Stimulated activated CD4-positive, alpha-beta T cell treated with anti-CD3 and anti-CD28 coated beads, Interleukin-2, amount 100 ng/mL, for 4 hours (primary cell): ENCODE data around the gene GPSM1.

Experiments
- DNase-seq: peaks from one replicate; pipeline ENCODE4 v3.0.0-alpha.2; 2020; ENCODE audit warnings: low read depth

Gene GPSM1

DNA sequence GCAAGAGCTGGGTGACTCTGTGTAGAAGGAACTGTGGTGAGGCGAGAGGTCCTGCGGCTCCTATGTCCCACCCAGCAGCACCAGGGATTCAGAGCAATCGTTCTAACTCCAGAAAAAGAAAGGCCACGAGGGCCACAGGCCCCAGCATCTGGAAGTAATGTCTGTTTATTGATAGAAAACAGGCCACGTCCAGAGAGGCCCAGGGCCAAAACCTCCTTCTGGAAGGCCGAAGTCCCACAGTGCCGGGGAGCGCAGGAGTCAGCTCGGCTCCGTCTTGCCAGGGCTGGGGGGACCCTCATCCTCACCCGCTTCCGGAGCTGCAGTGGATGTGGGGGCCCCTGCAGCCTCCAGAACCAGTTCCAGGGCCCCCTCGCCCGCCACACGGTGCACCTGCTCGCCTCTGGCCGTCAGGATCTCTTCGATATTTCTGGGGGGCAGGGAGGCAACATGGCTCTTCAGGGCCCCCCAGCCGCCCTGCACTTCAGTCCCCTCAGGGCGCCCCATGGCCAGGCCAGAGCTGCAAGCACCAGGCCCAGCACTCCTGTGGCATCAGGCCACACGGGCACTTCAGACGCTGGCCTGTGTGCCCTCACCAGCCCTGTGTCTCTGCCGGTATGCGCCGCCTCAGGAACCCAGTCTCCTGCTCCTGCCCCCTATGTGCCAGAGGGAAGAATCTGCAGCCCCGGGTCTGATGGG lies 34.6 kb downstream of the GPSM1 start:
- no peak for DNase-seq

DNA sequence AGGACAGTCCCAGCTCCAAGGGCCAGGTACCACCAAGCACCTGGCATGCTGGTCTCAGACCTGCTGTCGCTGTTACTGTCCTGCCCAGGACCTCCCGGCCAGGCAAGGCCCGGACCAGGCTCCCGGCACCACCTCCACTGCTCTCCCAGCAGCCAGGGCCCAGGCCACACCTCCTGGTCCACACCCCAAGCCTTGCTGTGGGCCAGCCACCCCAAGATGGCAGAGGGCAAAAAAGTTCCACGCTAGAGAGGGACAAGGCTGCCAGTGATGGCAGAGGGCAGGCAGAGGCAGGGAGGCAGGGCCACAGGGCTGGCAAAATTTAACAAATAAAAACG lies 35.1 kb downstream of the GPSM1 start:
- no peak for DNase-seq

DNA sequence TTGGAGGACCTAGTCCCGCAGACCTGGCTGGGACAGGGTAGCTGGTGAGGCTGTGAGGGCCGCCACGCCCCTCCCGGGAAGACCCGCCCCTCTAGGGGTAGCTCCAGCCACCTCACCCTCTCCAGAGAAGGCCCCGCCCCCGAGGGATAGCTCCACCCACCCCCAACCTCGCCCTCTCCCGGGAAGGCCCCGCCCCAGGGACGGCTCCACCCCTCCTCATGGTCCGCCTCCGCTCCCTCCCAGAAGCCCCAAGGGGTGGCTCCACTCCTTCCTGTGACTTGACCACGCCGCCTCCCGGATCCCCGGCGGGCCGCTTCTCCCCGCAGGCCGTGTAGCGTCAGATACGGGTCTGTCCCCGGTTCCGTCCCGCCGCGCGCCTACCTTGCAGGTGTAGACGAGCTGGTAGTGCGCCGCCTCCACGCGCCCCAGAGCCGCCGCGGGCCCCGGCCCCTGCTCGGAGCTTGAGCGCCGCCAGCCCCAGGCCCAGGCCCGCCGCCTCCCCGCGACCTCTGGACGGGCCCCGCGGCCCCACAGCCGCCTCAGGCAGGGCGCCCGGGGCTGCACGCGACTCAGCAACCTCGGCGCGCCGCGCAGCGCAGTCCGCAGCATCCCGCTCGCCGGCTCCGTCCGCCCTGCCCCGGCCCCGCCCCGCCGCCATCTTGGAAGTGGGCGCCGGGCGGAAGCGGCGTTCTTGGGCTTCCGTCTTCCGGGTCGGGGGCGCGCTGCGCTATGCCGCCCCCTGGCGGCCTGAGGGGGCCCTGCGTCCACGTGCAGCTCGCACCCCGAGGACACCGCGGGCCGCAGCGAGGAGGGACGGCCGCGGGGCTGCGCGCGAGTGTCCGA lies 36.0 kb downstream of the GPSM1 start, which contains the start of gene DNLZ:
Gene DNLZ (minus strand): TSS at position 639 of the 843 bp plus-strand sequence. CDS start 30 bp downstream, at position 609.
- peak; percentile 94 for DNase-seq

DNA sequence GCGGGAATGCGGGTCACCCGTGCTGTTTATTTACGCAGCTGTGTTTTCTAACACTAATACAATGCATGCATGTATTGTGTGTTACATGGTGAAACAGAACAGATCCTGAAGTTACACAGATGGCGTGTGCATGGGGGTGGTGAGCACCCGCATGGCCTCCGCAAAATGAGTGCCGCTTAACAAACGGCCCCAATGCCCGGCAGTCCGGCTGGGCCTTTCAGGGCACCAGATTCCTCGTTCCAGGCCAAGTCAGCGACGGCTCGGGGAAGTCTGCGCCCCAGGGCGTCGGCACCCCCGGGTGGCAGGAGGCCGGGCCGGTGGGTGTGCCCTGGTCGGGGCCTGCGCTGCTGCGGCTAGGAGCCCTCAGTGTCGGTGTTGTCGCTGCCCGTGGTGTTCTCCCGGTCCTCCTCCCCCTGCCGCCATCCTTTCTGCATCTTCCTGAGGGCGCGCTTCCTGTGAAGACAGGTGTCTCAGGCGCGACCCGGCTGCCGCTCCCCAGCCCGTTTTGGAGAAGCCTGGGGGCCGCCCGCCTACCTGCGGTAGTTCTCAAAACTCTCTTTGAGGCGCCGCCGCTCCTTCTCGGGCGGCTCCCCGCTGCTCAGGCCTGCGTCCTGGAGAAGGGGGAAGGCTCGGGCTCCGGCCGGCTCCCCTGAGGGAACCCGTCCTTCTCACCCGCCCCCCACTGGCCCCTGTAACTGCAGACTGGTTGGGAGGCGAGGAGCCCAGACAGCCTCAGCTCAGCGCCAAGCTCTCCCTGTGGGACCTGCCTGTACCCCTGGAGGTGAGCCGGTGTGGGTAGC lies 36.8 kb downstream of the GPSM1 start:
- no peak for DNase-seq

DNA sequence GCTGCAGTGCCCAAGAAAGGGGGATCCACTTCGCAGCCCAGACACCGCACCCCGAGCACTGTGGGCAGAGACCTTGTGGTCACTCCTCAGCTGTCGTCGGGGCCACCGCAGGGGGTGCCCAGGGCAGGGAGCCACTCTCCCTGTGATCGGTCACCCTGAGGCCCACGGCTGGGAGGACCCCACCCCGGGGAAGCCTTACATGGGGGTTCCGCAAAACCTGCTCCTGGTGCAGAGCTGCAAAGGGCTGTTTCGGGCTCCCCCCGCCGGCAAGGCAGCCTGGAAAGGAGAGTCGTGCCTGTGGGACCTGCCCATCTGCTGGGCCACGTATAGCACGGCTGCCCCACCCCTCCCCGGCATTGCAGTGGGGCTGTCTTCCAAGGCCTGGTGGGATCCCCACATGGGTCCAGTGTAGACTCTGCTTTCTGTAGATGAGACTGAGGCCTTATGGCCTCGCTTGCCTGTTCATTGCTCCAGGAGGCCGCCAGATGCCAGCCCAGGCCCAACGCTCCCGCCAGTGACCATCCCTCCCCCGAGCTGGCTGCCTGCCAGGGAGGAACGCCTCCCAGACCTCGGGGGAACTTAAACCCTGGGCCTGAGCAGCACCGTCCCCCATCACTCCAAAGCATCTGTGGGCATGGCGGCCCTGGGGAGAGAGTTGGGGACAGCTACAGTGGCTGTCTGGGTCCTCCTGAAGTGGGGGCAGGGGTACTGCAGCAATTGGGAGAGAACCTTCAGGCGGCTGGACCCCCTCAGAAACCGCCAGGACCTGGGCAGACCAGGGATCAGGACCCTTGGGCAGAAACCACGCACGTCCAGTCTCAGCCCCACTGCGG lies 37.8 kb downstream of the GPSM1 start:
- no peak for DNase-seq

DNA sequence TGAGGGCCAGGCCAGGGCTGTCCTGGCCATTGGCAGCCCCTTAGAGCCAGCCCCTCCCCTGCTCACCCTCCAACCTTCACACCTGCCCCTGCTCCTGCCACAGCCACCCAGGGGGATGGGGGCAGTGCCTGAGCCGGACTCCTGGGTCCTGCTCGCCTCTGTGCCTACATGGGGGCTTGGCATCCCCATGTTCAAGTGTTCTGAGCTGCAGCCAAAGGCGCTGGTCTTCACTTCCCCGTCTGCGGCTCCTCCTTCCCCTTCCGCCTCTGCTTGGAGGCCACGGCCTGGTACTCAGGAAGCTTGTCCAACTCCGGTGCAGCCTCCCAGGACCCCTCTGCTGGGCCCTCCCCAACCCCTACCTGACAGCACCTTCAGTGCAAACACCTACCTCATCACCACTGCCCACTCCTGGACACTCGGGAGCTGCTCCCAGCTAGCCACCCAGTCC lies 38.5 kb downstream of the GPSM1 start:
- no peak for DNase-seq

DNA sequence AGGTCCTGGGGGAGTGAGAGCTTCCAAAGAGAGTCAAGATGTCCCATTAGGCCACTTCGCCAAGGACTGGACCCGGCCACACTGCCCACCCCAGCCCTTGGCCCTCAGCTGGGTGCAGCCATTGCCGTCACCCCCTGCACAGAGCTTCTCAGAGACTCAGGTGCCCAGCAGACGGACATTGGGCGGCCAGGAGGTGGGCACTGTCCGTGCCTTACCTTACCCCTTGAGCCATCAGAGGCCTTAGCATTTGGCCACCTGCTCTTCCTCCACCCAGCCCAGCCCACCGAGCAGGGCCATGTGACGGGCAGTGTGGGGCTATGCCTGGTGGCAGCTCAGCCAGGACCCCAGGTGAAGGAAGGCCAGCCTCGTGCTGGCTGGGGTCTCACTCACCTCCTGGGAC lies 39.5 kb downstream of the GPSM1 start:
- DNase-seq: no peak

DNA sequence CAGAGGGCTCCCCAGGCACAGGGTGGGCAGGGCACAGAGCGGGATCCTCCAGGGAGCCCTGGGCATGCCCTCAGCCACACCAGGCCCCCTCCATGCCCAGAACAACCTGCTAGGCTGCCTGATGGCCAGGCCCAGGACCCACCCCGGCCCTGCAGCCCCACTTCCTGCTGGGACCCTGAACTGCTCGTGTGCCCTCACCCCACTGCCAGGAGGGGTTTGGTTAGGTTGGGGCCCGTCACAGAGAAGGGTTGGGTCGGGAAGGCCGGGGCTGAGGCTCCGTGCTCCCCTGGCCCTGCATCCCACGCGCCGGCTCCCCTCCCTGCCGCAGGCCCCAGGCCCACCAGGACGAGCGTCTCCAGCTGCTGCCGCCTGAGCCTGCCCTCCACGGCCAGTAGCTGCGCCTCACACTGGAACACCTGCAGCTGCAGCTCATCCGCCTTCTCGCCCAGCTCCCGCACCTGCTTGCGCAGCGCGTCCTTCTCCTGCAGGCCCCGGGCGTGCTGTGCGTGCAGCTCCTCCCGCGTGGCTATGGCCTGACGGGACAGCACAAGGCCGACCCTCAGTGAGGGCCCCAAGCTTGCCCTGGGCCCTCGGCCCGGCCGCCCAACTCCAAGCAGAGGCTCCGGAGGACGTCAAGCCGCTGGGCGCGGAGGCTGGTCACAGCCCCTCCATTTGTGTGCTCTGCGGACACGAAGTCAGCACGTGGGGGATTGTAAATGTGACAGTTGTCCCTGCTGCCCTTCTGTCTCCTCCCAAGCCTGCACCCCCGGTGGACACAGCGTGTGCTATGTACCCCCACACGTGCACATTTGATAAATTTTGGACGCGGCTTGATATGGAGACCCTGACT lies 40.2 kb downstream of the GPSM1 start:
- DNase-seq: no peak

DNA sequence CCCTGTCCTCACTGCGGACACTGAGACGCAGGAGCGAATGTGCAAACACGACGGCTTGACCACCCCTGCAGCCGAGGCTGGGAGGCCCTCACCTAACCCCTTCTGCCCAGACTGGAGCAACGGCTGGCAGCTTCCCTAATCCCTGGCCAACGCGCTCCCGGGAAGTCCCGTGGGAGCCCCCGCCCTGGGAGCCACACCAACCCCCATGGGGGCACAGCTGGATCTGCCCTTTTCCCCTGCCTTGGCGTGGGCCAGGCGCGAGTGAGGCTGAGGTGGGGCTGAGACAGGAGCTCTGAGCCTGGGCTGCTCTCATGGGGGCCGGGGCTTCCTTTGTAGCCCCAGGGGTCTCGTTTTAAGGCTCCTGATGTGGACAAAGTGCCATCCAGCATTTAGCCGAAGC lies 40.9 kb downstream of the GPSM1 start:
- DNase-seq: no peak

DNA sequence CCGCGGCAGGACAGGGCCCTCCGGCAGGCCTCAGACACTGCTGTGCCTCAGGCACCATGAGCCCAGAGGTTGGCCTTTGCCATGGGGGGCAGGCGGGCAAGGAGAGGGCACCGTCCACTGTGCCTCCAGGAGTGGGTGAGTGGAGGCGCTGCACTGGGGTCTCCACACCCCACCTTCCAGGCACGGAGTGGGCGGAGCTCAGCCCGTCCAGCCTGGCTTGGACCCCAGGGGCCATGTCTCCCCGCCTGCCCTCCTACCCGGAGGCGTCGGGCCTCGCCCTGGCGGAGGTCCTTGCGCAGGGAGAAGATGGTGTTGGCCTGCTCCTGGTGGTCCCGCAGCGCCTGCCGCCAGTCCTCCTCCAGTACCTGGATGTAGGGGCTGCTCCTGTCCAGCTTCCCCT lies 42.7 kb downstream of the GPSM1 start:
- no peak for DNase-seq

DNA sequence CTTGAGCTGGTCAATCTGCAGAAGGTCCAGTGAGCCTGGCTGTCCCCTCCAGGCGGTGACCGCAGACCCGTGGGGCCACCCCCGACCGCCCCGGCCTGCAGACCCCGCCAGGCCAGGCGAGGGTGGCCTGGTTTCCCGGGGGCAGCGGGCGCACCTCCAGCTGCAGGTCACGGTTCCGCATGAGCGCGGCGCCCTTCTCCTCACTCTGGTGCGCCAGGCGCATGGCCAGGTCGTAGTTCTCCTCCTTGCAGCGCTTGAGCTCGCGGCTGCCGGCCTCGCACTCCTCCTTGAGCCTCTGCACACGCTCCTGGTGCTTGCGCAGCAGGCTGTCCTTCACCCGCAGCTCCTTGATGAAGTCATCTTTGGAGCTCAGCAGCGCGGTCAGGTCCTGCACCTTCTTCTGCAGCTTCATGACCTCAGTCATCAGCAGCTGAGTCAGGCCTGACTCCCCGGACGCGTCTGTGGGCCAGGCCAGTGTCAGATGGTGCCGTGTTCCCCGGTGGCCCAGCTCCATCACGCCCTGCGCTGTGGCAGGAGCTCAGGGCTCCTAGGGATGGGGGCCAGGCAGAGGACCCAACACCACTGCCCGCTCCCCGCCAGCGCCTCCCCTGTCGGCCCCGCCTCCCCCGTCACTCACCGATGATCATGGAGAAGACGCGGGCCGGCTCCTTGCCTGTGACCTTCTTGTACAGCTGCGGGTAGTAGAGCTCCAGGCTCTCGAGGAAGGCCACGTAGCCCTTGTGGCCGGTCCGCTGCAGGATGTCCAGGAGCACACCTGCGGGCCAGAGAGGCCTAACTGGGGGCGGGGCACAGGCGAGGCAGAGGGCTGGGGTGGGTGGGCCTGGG lies 43.6 kb downstream of the GPSM1 start:
- no peak for DNase-seq

DNA sequence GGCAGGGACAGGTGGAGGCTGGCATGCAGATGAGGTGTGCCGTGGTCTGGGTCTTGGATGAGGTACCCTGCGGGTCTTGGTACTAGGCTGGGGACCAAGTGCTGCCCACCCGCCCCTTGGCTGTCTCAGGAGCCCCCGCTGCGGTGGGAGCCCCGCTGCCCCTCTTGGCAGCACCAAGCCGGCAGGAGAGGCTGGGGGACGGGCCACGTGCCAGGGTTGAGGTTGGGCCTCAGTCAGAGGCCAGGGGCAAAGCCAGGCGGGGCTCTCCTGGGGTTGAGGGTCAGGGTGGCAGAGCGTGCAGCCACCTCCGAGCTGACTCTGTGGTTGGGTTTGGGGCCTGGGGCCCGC lies 44.2 kb downstream of the GPSM1 start:
- no peak for DNase-seq

DNA sequence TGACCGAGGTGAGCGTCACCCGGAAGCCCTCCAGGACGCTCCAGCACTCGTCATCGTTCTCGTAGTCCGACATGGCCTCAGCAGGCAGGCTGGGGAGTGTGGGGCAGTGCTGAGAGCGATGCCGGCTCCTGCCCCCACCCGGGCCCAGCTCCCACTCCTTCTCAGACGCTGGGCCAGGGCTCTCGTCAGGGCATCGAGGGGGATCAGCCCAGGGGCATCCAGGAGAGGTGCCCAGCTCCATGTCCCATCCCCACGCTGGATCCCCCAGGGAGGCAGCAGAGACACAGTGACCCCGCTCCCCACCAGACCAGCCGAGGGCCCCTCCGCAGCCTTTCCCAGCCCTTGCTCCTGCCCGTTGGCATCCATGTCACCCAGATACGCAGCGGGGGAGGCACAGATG lies 44.7 kb downstream of the GPSM1 start:
- no peak for DNase-seq

DNA sequence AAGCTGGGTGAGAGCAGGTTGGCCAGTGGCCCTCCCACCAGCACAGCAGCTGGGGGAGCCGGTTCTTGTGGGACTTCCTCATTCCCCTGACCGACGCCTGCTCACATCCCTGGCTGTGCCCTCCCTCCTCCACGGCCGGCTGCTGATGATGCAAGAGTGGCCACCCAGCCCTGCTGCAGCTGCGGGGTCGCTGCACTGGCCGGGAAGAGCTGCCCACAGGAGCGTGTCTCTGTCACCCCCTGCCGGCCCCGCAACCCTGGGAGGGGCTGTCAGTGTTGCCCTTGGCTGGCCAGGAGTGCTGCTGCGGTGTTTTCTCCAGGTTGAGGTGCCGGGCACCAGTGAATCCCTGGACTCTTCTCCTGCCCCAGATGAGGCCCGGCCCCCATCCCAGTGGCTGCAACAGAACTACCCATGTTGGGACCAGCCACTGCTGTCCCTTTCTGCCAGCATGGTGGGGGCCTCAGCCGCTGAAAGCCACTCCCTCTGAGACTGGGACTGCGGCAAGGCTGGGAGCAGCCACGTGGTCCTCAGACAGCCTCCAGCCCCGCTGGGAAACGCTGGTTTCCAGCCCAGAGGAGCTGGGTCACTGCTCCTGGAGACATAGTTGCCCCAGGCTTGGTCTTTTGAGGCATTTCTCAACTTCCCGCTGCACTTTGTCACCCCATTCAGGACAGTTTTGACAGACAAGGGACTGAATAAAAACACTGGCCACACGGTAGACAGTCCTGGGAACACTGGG lies 45.4 kb downstream of the GPSM1 start:
- no peak for DNase-seq

DNA sequence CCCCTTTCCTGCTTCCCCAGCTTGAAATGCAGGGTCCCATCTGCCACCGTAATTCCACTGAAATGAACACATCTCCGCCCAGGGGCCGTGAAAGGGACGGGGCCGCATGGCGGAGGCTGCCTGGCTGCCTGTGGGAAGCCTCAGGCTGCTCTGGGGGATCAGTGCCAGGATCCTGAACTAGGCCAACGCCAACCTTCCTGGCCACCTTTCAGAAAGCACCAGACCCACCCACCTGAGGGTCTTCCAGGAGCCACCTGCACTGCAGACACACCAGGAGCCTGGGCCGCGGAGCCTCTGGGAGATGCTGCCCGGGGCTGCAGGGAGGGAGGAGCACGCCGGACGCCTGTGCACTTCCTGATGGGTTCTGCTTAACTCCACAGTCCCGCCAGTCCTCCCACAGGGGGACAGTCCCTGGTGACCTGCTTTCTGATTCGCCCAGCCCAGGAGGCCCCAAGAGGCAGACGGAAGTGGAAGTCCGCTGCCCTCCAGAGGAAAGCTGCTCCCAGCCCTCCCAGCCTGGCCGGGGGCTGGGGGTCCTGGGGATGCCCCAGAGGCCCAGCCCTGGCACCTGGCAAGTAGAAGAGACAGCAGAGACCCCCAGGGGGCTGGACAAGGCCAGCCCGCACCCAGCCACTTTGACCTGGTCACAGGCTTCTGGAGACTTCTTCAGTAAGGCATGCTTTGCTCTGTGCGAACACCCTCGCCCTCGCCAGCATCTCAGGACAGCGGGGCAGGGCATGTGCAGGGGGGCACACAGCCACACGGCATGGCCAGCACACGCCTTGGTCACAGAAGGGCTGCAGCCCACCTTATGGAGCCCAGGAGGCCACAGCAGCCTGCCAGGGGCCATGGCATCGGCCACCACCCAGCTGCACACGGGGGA lies 46.2 kb downstream of the GPSM1 start, which contains the start of gene CARD9:
Gene CARD9 (minus strand): TSS at position 370 of the 883 bp plus-strand sequence. CDS start 1,591 bp downstream, outside the sequence.
- DNase-seq: no peak

DNA sequence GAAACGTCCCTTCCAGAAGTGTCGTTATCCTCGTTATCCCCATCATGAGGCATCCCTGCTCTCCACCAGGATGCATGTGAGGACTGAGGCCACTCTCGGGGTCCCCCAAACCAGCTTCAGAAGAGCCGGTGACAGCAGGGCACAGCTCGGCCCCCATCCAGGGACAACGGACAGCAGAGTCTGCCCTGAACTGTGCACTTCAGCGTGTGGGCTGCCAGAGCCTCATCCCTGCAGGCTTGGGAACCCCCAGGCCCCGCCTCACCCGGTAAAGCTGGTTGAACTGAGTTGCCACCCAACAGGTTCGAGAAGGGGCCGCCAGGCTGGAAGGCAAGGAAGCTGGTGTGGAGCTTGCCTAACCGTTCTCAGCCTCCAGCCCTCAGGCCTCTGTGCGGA lies 46.8 kb downstream of the GPSM1 start:
- DNase-seq: no peak

DNA sequence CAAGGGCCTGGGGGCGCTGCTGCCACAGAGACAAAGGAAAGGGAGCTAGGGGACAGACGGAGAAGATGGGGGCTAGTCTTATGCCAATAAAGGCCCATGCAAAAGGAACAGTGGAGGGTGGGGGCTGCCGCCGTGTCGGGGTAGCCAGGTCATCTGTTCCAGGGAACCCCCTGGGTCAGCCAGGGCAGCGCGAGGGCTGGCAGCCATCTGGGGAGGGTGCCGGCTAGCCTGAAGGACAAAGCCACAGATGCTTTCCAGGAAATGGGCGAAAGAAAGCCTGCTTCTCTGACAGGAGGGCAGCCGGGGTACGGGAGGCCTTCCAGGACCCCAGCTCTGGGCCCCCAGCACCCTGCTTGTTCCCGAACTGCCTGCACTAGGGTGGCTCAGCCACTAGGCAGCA lies 47.8 kb downstream of the GPSM1 start:
- DNase-seq: no peak

DNA sequence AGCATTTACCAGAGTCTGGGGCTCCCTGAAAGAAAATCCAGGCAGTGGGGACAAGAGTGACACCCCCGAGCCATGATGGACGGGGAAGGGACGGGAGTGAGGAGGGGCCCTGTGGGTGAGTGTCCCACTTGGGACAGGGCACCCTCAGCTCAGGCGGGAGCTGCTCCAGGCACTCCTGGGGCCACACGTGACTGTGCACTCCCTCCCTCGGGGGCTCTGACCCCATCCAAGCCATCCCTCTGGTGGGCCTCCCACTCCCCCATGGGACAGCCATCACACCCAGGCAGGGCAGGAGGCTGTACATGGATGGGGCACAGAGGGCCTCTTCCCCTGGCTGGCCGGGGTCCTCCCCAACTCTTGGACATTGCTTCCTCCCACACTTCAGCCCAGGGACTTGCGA lies 49.1 kb downstream of the GPSM1 start:
- no peak for DNase-seq
